ENCODE data around the gene TBC1D3.
"Not testable (repeated sequence)": the region's sequence is repeated elsewhere in the genome, so short reads cannot be mapped to it uniquely, and the experiment has no call there.

TBC1D3 gene
- 0 reads per million in 2 donors for total RNA-seq

GRCh38 chr17:38192455-38192854, at the start of gene TBC1D3:
Gene TBC1D3 (minus strand): TSS chr17:38192555. CDS start chr17:38191029, 1,526 bp downstream.
- DNase-seq = not testable (repeated sequence)

GRCh38 chr17:38232790-38233189, 40.4 kb upstream of the TBC1D3 start:
- not testable (repeated sequence) for DNase-seq

GRCh38 chr17:38225844-38226495, 33.6 kb upstream of the TBC1D3 start:
- DNase-seq = not testable (repeated sequence)

GRCh38 chr17:38220867-38221266, 28.5 kb upstream of the TBC1D3 start:
- DNase-seq = not testable (repeated sequence)

- DNase-seq = not testable (repeated sequence)
Measured at GRCh38 chr17:38200271-38200670, 7.9 kb upstream of the TBC1D3 start.

GRCh38 chr17:38134860-38135259, 57.5 kb downstream of the TBC1D3 start:
- peak in 1 of 5 experiments; percentile 8 for DNase-seq
